Tibial nerve (tissue), 4 donors: ENCODE measurements around the gene ZNF496.

Experiments
- EP300 ChIP-seq, 2 donors: sonication (generic); formaldehyde crosslinking; IDR thresholded peaks; one replicate each; pipeline ENCODE4 v1.6.1; 2017; ENCODE audit warnings: antibody characterized with exemption in 2 of 2, mild to moderate bottlenecking in 1 of 2
- POLR2A ChIP-seq, 2 donors: fragments of 450-650 bp; IDR thresholded peaks; one replicate each; pipeline ENCODE4 v1.6.1; 2017; ENCODE audit warnings: antibody characterized with exemption in 2 of 2, mild to moderate bottlenecking in 2 of 2, moderate library complexity in 2 of 2
- TF ChIP-seq, protein P1 (sequence below), 5 experiments: fragments of 200-600 bp in 3 of 5; fragments of 450-650 bp in 2 of 5; sonication (generic) in 3 of 5; IDR thresholded peaks; one replicate each; pipeline ENCODE4 v1.5.1; 2016 to 2019; ENCODE audit warnings: antibody characterized with exemption in 5 of 5, mild to moderate bottlenecking in 3 of 5, moderate library complexity in 2 of 5

DNA sequence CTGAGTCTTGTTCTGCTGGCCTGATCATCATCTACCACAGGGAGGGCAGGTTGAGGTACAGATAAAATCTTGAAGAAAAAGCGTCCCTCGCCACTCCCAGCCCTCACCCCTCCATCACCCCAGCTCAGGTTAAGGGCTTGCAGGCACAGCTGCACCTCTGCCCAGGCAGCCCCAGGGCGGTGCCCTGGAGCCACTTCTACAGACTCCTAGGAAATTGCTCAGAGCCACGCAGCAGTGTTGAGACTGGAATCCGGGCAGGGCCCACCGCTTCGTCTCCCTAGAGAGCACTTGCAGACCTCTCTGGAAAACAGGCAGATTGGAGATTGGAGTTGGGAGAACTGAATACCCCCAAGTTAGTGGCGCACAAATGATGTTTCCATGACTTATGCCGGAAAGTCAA lies 40.5 kb downstream of the ZNF496 start:
- TF ChIP-seq, protein P1, sequence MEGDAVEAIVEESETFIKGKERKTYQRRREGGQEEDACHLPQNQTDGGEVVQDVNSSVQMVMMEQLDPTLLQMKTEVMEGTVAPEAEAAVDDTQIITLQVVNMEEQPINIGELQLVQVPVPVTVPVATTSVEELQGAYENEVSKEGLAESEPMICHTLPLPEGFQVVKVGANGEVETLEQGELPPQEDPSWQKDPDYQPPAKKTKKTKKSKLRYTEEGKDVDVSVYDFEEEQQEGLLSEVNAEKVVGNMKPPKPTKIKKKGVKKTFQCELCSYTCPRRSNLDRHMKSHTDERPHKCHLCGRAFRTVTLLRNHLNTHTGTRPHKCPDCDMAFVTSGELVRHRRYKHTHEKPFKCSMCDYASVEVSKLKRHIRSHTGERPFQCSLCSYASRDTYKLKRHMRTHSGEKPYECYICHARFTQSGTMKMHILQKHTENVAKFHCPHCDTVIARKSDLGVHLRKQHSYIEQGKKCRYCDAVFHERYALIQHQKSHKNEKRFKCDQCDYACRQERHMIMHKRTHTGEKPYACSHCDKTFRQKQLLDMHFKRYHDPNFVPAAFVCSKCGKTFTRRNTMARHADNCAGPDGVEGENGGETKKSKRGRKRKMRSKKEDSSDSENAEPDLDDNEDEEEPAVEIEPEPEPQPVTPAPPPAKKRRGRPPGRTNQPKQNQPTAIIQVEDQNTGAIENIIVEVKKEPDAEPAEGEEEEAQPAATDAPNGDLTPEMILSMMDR (IDR thresholded peaks at IDR 0.05) = no peak
- TF ChIP-seq POLR2A (IDR thresholded peaks at IDR 0.05) (no peak), EP300 (IDR thresholded peaks at IDR 0.05) (no peak)
